OCI-LY1 (cell line): Measurements from ENCODE around the gene BOLA2B.
A peak's percentile ranks its signal among the peaks of the same experiment; 100 is the strongest.

ENCODE experiments used
- H2AFZ ChIP-seq: fragments of 200-600 bp; sonication (generic), shearing (Covaris generic); 2 replicates; pipeline ENCODE4 v1.6.0; 2014; ENCODE audit warnings: antibody characterized with exemption, mild to moderate bottlenecking, low read length
- H3F3A ChIP-seq: fragments of 200-600 bp; sonication (generic), shearing (Covaris generic); 2 replicates; pipeline ENCODE4 v1.6.0; 2014; ENCODE audit warnings: mild to moderate bottlenecking, antibody characterized with exemption, low read length, moderate library complexity; ENCODE audit not compliant: insufficient read depth
- H3K27ac ChIP-seq: fragments of 200-600 bp; sonication (generic); 2 replicates; pipeline ENCODE4 v1.5.1; 2014; ENCODE audit warnings: low read length, mixed run types, mild to moderate bottlenecking, low read depth; ENCODE audit not compliant: poor library complexity, severe bottlenecking
- H3K27me3 ChIP-seq: fragments of 200-600 bp; sonication (generic); 2 replicates; pipeline ENCODE4 v1.6.0; 2014; ENCODE audit warnings: antibody characterized with exemption, mild to moderate bottlenecking, low read length, moderate library complexity; ENCODE audit not compliant: insufficient read depth
- H3K36me3 ChIP-seq: fragments of 200-600 bp; sonication (generic); 2 replicates; pipeline ENCODE4 v1.6.1; 2014; ENCODE audit warnings: mild to moderate bottlenecking, antibody characterized with exemption, low read length, moderate library complexity, mixed read lengths; ENCODE audit not compliant: insufficient read depth
- H3K4me1 ChIP-seq: fragments of 200-600 bp; sonication (generic); 2 replicates; pipeline ENCODE4 v1.5.1; 2014; ENCODE audit warnings: mild to moderate bottlenecking, low read length, moderate library complexity; ENCODE audit not compliant: insufficient read depth, severe bottlenecking
- H3K4me2 ChIP-seq: fragments of 200-600 bp; sonication (generic), shearing (Covaris generic); 2 replicates; pipeline ENCODE4 v1.6.1; 2014; ENCODE audit warnings: low read length
- H3K4me3 ChIP-seq: fragments of 200-600 bp; sonication (generic); 2 replicates; pipeline ENCODE4 v1.5.1; 2014; ENCODE audit warnings: low read length, low read depth, mild to moderate bottlenecking, mixed read lengths; ENCODE audit not compliant: poor library complexity, severe bottlenecking
- H3K79me2 ChIP-seq: fragments of 200-600 bp; shearing (Covaris generic); 2 replicates; pipeline ENCODE4 v1.6.1; 2016; ENCODE audit warnings: mixed run types, low read length, mixed read lengths; ENCODE audit not compliant: insufficient read depth
- H3K9ac ChIP-seq: fragments of 200-600 bp; sonication (generic), shearing (Covaris generic); 2 replicates; pipeline ENCODE4 v1.6.1; 2014; ENCODE audit warnings: mild to moderate bottlenecking, low read length, mixed read lengths
- H3K9me2 ChIP-seq: fragments of 200-600 bp; sonication (generic), shearing (Covaris generic); 2 replicates; pipeline ENCODE4 v1.6.1; 2014; ENCODE audit warnings: low read depth, mild to moderate bottlenecking, low read length, mixed read lengths
- H3K9me3 ChIP-seq: fragments of 200-600 bp; shearing (Covaris generic); 2 replicates; pipeline ENCODE4 v1.6.1; 2014; ENCODE audit warnings: low read length, mixed read lengths
- H4K20me1 ChIP-seq: fragments of 200-600 bp; sonication (generic), shearing (Covaris generic); 2 replicates; pipeline ENCODE4 v1.6.0; 2016; ENCODE audit warnings: mild to moderate bottlenecking, low read length; ENCODE audit not compliant: insufficient read depth
- CTCF ChIP-seq: fragments of 200-600 bp; sonication (generic), shearing (Covaris generic); IDR thresholded peaks from 2 replicates; pipeline ENCODE4 v1.5.1; 2017; ENCODE audit warnings: mild to moderate bottlenecking, antibody characterized with exemption, low read length, moderate library complexity, mixed read lengths
- EZH2 ChIP-seq: fragments of 200-600 bp; sonication (generic), shearing (Covaris generic); IDR thresholded peaks from 2 replicates; pipeline ENCODE4 v1.8.0; 2017; ENCODE audit warnings: borderline replicate concordance, mixed run types, mild to moderate bottlenecking, antibody characterized with exemption, low read length, moderate library complexity, mixed read lengths

BOLA2B gene

GRCh38 chr16:30183233-30184095, 10.0 kb downstream of the BOLA2B start, which contains the start of gene CORO1A:
Gene CORO1A, plus strand, starts transcription at chr16:30183602. Its CDS starts 1,608 bp downstream, at chr16:30185210.
- H2AFZ ChIP-seq = no peak within 1 kb of the TSS
- H3K79me2 ChIP-seq = no peaks in the 10 kb centered on the region
- H3K36me3 ChIP-seq = peaks cover 40% of the 10 kb centered on the region
- peak within 1 kb of the TSS; percentile 87 for H3K4me3 ChIP-seq
- H3K4me2 ChIP-seq = peak within 1 kb of the TSS; percentile 80
- TF ChIP-seq EZH2 (no peak), CTCF (no peak)
- H3K27ac ChIP-seq = peak within 1 kb of the TSS; percentile 98
- H3F3A ChIP-seq = no peaks in the 10 kb centered on the region
- H3K9ac ChIP-seq = peak within 1 kb of the TSS; percentile 97
- no peaks in the 10 kb centered on the region for H4K20me1 ChIP-seq
- no peaks in the 10 kb centered on the region for H3K9me3 ChIP-seq
- peaks cover 37% of the 10 kb centered on the region for H3K4me1 ChIP-seq
- H3K9me2 ChIP-seq = no peaks in the 10 kb centered on the region
- no peaks in the 10 kb centered on the region for H3K27me3 ChIP-seq

GRCh38 chr16:30180741-30181140, 12.7 kb downstream of the BOLA2B start:
- no peak overlapping the region for H3K27ac ChIP-seq
- H3K27me3 ChIP-seq = no peaks in the 10 kb centered on the region
- H3K9ac ChIP-seq = no peak overlapping the region
- peaks cover 14% of the 10 kb centered on the region; the same call in 1 of the 2 replicates for H3K36me3 ChIP-seq
- H3K79me2 ChIP-seq = no peaks in the 10 kb centered on the region
- peaks cover 19% of the 10 kb centered on the region for H3K4me1 ChIP-seq
- H3K4me2 ChIP-seq = no peak overlapping the region
- TF ChIP-seq CTCF (no peak), EZH2 (no peak)
- H3K4me3 ChIP-seq = no peak overlapping the region
- H3K9me3 ChIP-seq = no peaks in the 10 kb centered on the region
- H2AFZ ChIP-seq = no peak overlapping the region
- H4K20me1 ChIP-seq = no peaks in the 10 kb centered on the region
- no peaks in the 10 kb centered on the region for H3K9me2 ChIP-seq
- H3F3A ChIP-seq = no peaks in the 10 kb centered on the region

GRCh38 chr16:30179931-30180330, 13.5 kb downstream of the BOLA2B start:
- H3K79me2 ChIP-seq = no peaks in the 10 kb centered on the region
- peaks cover 7% of the 10 kb centered on the region; the same call in 1 of the 2 replicates for H3K36me3 ChIP-seq
- no peak overlapping the region for H3K27ac ChIP-seq
- no peaks in the 10 kb centered on the region for H3K9me3 ChIP-seq
- H3K4me3 ChIP-seq = no peak overlapping the region
- TF ChIP-seq EZH2 = no peak
- TF ChIP-seq CTCF = no peak
- H3K4me2 ChIP-seq = no peak overlapping the region
- H4K20me1 ChIP-seq = no peaks in the 10 kb centered on the region
- no peaks in the 10 kb centered on the region for H3K9me2 ChIP-seq
- no peak overlapping the region for H3K9ac ChIP-seq
- H3F3A ChIP-seq = no peaks in the 10 kb centered on the region
- no peaks in the 10 kb centered on the region for H3K27me3 ChIP-seq
- H2AFZ ChIP-seq = no peak overlapping the region
- peaks cover 11% of the 10 kb centered on the region for H3K4me1 ChIP-seq
